SK-N-SH treated with all-trans-retinoic acid at 6 μM for 48 hours (cell line): Measurements from ENCODE around the gene PSMD14.

ENCODE experiments used
- ATAC-seq: fragments of 200-7000 bp; cut with Tn5 transposase; 3 replicates; pipeline ENCODE4 v1.9.1; 2020; ENCODE audit warnings: mild to moderate bottlenecking, moderate library complexity
- ARNTL ChIP-seq: fragments of 450-650 bp; formaldehyde crosslinking; IDR thresholded peaks from 2 replicates; pipeline ENCODE4 v1.5.0; 2020; ENCODE audit warnings: low read depth, mild to moderate bottlenecking, moderate library complexity, borderline replicate concordance
- BACH2 ChIP-seq: fragments of 250-450 bp; sonication (Bioruptor Pico); IDR thresholded peaks from 2 replicates; pipeline ENCODE4 v1.9.0; 2021; ENCODE audit warnings: mild to moderate bottlenecking, borderline replicate concordance
- CSDC2 ChIP-seq: fragments of 250-450 bp; sonication (Bioruptor Pico); IDR thresholded peaks from 2 replicates; pipeline ENCODE4 v1.5.0; 2020; ENCODE audit warnings: mild to moderate bottlenecking, moderate library complexity
- CSRNP3 ChIP-seq: fragments of 250-450 bp; sonication (Bioruptor Pico); IDR thresholded peaks from 2 replicates; pipeline ENCODE4 v1.5.1; 2021; ENCODE audit warnings: mild to moderate bottlenecking, moderate library complexity
- GLIS3 ChIP-seq: fragments of 250-450 bp; sonication (Bioruptor Pico); IDR thresholded peaks from 2 replicates; pipeline ENCODE4 v1.5.0; 2020; ENCODE audit warnings: mild to moderate bottlenecking, moderate library complexity
- ISL1 ChIP-seq: fragments of 250-450 bp; sonication (Bioruptor Pico); IDR thresholded peaks from 2 replicates; pipeline ENCODE4 v2.1.2; 2022; ENCODE audit warnings: mild to moderate bottlenecking, moderate library complexity
- OSR1 ChIP-seq: fragments of 250-450 bp; sonication (Bioruptor Pico); IDR thresholded peaks from 2 replicates; pipeline ENCODE4 v1.8.0; 2022; ENCODE audit warnings: moderate library complexity, mild to moderate bottlenecking, inconsistent platforms
- PATZ1 ChIP-seq: fragments of 250-450 bp; sonication (Bioruptor Pico); IDR thresholded peaks from 2 replicates; pipeline ENCODE4 v1.8.0; 2020; ENCODE audit warnings: mild to moderate bottlenecking, moderate library complexity, borderline replicate concordance
- PPARA ChIP-seq: fragments of 250-450 bp; sonication (Bioruptor Pico); IDR thresholded peaks from 2 replicates; pipeline ENCODE4 v1.5.0; 2020; ENCODE audit warnings: mild to moderate bottlenecking, borderline replicate concordance
- SNAI2 ChIP-seq: fragments of 250-450 bp; sonication (Bioruptor Pico); IDR thresholded peaks from 2 replicates; pipeline ENCODE4 v1.5.0; 2020; ENCODE audit warnings: mild to moderate bottlenecking, moderate library complexity
- TCF4 ChIP-seq: fragments of 250-450 bp; sonication (Bioruptor Pico); IDR thresholded peaks from 2 replicates; pipeline ENCODE4 v1.8.0; 2021; ENCODE audit warnings: mild to moderate bottlenecking, moderate library complexity, borderline replicate concordance
- TOX ChIP-seq: fragments of 250-450 bp; sonication (Bioruptor Pico); IDR thresholded peaks from 2 replicates; pipeline ENCODE4 v1.8.0; 2021; ENCODE audit warnings: mild to moderate bottlenecking, moderate library complexity, borderline replicate concordance
- ZC3H10 ChIP-seq: fragments of 250-450 bp; sonication (Bioruptor Pico); IDR thresholded peaks from 2 replicates; pipeline ENCODE4 v1.5.1; 2021; ENCODE audit warnings: mild to moderate bottlenecking, moderate library complexity
- ZFP3 ChIP-seq: fragments of 250-450 bp; sonication (Bioruptor Pico); IDR thresholded peaks from 2 replicates; pipeline ENCODE4 v1.5.0; 2020; ENCODE audit warnings: mild to moderate bottlenecking, moderate library complexity
- ZNF565 ChIP-seq: fragments of 450-650 bp; formaldehyde crosslinking; conservative IDR thresholded peaks from 2 replicates; pipeline ENCODE4 v1.5.0; 2020; ENCODE audit warnings: low read depth, mild to moderate bottlenecking, moderate library complexity
- ZNF70 ChIP-seq: fragments of 450-650 bp; formaldehyde crosslinking; IDR thresholded peaks from 2 replicates; pipeline ENCODE4 v1.5.0; 2020; ENCODE audit warnings: mild to moderate bottlenecking, moderate library complexity
- ZNF8 ChIP-seq: fragments of 450-650 bp; formaldehyde crosslinking; IDR thresholded peaks from 2 replicates; pipeline ENCODE4 v1.5.0; 2020; ENCODE audit warnings: mild to moderate bottlenecking, moderate library complexity
- TF ChIP-seq, protein P1 (sequence below): fragments of 250-450 bp; sonication (Bioruptor Pico); IDR thresholded peaks from 2 replicates; pipeline ENCODE4 v1.5.1; 2020; ENCODE audit warnings: low read depth, mild to moderate bottlenecking, moderate library complexity
- TF ChIP-seq, protein P2 (sequence below): fragments of 250-450 bp; sonication (Bioruptor Pico); IDR thresholded peaks from 2 replicates; pipeline ENCODE4 v1.8.0; 2021; ENCODE audit warnings: low read depth, mild to moderate bottlenecking, moderate library complexity, borderline replicate concordance
- TF ChIP-seq, protein P3 (sequence below): fragments of 250-450 bp; sonication (Bioruptor Pico); IDR thresholded peaks from 2 replicates; pipeline ENCODE4 v1.5.0; 2020; ENCODE audit warnings: mild to moderate bottlenecking, moderate library complexity

The PSMD14 gene

GRCh38 chr2:161307676-161308075 lies 549 bp upstream of the PSMD14 start:
- ATAC-seq, result 0 out of 3 replicates have a peak, but pooled peaks have one; percentile 2
- TF ChIP-seq, protein P1, sequence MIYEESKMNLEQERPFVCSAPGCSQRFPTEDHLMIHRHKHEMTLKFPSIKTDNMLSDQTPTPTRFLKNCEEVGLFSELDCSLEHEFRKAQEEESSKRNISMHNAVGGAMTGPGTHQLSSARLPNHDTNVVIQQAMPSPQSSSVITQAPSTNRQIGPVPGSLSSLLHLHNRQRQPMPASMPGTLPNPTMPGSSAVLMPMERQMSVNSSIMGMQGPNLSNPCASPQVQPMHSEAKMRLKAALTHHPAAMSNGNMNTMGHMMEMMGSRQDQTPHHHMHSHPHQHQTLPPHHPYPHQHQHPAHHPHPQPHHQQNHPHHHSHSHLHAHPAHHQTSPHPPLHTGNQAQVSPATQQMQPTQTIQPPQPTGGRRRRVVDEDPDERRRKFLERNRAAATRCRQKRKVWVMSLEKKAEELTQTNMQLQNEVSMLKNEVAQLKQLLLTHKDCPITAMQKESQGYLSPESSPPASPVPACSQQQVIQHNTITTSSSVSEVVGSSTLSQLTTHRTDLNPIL (CRISPR knock-in tag), result no peak
- TF ChIP-seq GLIS3 (CRISPR knock-in tag), result no peak
- TF ChIP-seq ZNF70, result no peak
- TF ChIP-seq CSDC2 (CRISPR knock-in tag), result no peak
- TF ChIP-seq TCF4 (CRISPR knock-in tag), result no peak
- no peak for TF ChIP-seq OSR1
- no peak for TF ChIP-seq BACH2 (CRISPR knock-in tag)
- no peak for TF ChIP-seq ARNTL (CRISPR knock-in tag)

DNA sequence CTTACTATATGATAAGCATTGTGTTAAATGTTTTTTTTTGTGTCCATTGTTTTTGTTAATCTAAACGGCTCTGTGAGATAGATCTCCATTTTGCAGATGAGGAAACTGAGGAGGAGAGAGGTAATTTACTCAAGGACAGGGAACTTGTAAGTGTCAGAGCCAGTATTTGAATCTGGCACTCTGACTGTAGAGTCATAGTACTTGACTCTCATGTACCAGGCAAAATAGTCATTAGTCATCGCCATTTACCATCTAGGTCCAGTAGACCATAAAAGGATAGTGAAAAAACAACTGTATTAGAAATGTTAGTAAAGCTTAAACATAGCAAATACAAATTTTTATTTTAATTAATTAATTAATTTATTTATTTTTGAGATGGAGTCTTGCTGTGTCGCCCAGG lies 4.8 kb downstream of the PSMD14 start:
- no peak for ATAC-seq
- no peak for TF ChIP-seq ZFP3 (CRISPR knock-in tag)
- no peak for TF ChIP-seq SNAI2 (CRISPR knock-in tag)
- no peak for TF ChIP-seq GLIS3 (CRISPR knock-in tag)
- TF ChIP-seq, protein P2, sequence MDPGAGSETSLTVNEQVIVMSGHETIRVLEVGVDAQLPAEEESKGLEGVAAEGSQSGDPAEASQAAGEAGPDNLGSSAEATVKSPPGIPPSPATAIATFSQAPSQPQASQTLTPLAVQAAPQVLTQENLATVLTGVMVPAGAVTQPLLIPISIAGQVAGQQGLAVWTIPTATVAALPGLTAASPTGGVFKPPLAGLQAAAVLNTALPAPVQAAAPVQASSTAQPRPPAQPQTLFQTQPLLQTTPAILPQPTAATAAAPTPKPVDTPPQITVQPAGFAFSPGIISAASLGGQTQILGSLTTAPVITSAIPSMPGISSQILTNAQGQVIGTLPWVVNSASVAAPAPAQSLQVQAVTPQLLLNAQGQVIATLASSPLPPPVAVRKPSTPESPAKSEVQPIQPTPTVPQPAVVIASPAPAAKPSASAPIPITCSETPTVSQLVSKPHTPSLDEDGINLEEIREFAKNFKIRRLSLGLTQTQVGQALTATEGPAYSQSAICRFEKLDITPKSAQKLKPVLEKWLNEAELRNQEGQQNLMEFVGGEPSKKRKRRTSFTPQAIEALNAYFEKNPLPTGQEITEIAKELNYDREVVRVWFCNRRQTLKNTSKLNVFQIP (CRISPR knock-in tag), result no peak
- TF ChIP-seq PPARA, result no peak

- no peak for ATAC-seq
- TF ChIP-seq ZNF70, result no peak
- no peak for TF ChIP-seq GLIS3 (CRISPR knock-in tag)
- TF ChIP-seq, all 23 proteins: peak for 0
Measured at GRCh38 chr2:161315380-161315779, 7.2 kb downstream of the PSMD14 start.

DNA sequence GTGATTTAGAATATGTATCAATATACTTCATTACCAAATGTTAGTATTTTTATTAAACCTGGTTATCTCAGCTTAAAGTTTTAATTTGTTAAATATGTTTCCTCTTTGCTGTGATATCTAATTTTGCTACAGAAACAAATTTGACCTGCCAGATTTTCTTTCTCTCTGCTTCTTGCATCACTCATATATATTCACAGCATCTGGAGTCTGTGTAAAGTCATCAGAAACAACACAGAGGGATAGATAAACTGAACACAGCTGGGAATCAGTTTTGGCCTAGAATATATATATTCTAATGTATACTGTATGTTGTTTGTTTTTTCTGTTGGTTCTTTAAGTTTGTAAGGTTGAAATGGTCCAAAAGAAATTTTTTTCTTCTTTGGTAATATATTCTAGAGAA lies 8.5 kb downstream of the PSMD14 start:
- ATAC-seq, result no peak
- no peak for TF ChIP-seq ZNF8 (CRISPR knock-in tag)
- no peak for TF ChIP-seq CSDC2 (CRISPR knock-in tag)
- no peak for TF ChIP-seq GLIS3 (CRISPR knock-in tag)
- TF ChIP-seq TOX, result no peak
- no peak for TF ChIP-seq CSRNP3 (CRISPR knock-in tag)
- no peak for TF ChIP-seq ARNTL (CRISPR knock-in tag)
- no peak for TF ChIP-seq OSR1
- no peak for TF ChIP-seq BACH2 (CRISPR knock-in tag)
- no peak for TF ChIP-seq ISL1 (CRISPR knock-in tag)
- TF ChIP-seq, protein P3, sequence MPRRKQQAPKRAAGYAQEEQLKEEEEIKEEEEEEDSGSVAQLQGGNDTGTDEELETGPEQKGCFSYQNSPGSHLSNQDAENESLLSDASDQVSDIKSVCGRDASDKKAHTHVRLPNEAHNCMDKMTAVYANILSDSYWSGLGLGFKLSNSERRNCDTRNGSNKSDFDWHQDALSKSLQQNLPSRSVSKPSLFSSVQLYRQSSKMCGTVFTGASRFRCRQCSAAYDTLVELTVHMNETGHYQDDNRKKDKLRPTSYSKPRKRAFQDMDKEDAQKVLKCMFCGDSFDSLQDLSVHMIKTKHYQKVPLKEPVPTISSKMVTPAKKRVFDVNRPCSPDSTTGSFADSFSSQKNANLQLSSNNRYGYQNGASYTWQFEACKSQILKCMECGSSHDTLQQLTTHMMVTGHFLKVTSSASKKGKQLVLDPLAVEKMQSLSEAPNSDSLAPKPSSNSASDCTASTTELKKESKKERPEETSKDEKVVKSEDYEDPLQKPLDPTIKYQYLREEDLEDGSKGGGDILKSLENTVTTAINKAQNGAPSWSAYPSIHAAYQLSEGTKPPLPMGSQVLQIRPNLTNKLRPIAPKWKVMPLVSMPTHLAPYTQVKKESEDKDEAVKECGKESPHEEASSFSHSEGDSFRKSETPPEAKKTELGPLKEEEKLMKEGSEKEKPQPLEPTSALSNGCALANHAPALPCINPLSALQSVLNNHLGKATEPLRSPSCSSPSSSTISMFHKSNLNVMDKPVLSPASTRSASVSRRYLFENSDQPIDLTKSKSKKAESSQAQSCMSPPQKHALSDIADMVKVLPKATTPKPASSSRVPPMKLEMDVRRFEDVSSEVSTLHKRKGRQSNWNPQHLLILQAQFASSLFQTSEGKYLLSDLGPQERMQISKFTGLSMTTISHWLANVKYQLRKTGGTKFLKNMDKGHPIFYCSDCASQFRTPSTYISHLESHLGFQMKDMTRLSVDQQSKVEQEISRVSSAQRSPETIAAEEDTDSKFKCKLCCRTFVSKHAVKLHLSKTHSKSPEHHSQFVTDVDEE (CRISPR knock-in tag), result no peak
- TF ChIP-seq, protein P1 (CRISPR knock-in tag), result no peak
- no peak for TF ChIP-seq PATZ1
- no peak for TF ChIP-seq TCF4 (CRISPR knock-in tag)
- TF ChIP-seq, protein P2 (CRISPR knock-in tag), result no peak
- TF ChIP-seq ZNF565 (CRISPR knock-in tag), result no peak
- no peak for TF ChIP-seq SNAI2 (CRISPR knock-in tag)
- TF ChIP-seq ZC3H10 (CRISPR knock-in tag), result no peak
- TF ChIP-seq, all 23 proteins: peak for 0
